Progenitor cell of endocrine pancreas (in vitro differentiated cells): ENCODE measurements around the gene KNDC1. TPM values are rescaled to one million over a fixed set of nuclear protein-coding genes. Genes with fewer than 3 reads are reported as not detected.

Experiments
- DNase-seq: peaks from one replicate; pipeline ENCODE4 v3.0.0; 2021; ENCODE audit warnings: low spot score; ENCODE audit not compliant: unreplicated experiment
- H3K27ac Mint-ChIP-seq: 2 replicates; pipeline ENCODE4 v1.8.0; 2021; ENCODE audit warnings: mild to moderate bottlenecking, moderate library complexity, mixed read lengths
- H3K27me3 Mint-ChIP-seq: 2 replicates; pipeline ENCODE4 v1.8.0; 2021; ENCODE audit warnings: mixed read lengths
- H3K36me3 Mint-ChIP-seq: 2 replicates; pipeline ENCODE4 v1.8.0; 2022; ENCODE audit warnings: mixed read lengths; ENCODE audit not compliant: insufficient read depth
- H3K4me1 Mint-ChIP-seq: 2 replicates; pipeline ENCODE4 v1.8.0; 2021; ENCODE audit warnings: low read depth, mixed read lengths
- H3K4me3 Mint-ChIP-seq: 2 replicates; pipeline ENCODE4 v1.8.0; 2021; ENCODE audit warnings: low read depth, mild to moderate bottlenecking, moderate library complexity, mixed read lengths
- H3K9me3 Mint-ChIP-seq: 2 replicates; pipeline ENCODE4 v1.8.0; 2021; ENCODE audit warnings: low read depth, mixed read lengths
- CTCF ChIP-seq: fragments of 200-600 bp; sonication (generic); IDR thresholded peaks from one replicate; pipeline ENCODE4 v1.5.0; 2021; ENCODE audit warnings: antibody characterized with exemption, mild to moderate bottlenecking; ENCODE audit not compliant: unreplicated experiment
- total RNA-seq: library from RNA; stranded (reverse); gene quantifications from 2 replicates; pipeline ENCODE4 v1.2.1, GENCODE V29; 2021

The KNDC1 gene
- total RNA-seq, 1 donor from 2014 or later: 14.2 TPM

GRCh38 chr10:133211959-133212852, 52.2 kb downstream of the KNDC1 start:
- Mint-ChIP-seq H3K36me3 (peaks cover 2% of the 10 kb centered on the region), H3K4me1 (no peaks in the 10 kb centered on the region), H3K4me3 (no peak overlapping the region), H3K9me3 (no peaks in the 10 kb centered on the region), H3K27me3 (peaks cover 10% of the 10 kb centered on the region), H3K27ac (no peak overlapping the region)
- no peak for DNase-seq
- TF ChIP-seq CTCF: no peak

- TF ChIP-seq CTCF: no peak
- Mint-ChIP-seq H3K27ac (no peak overlapping the region), H3K4me3 (no peak overlapping the region), H3K36me3 (peaks cover 2% of the 10 kb centered on the region), H3K27me3 (peaks cover 10% of the 10 kb centered on the region), H3K9me3 (no peaks in the 10 kb centered on the region), H3K4me1 (no peaks in the 10 kb centered on the region)
- no peak for DNase-seq
Observed at GRCh38 chr10:133212853-133213494, 53.0 kb downstream of the KNDC1 start.

- no peak for TF ChIP-seq CTCF
- no peaks in the 10 kb centered on the region for H3K4me1 Mint-ChIP-seq
- H3K36me3 Mint-ChIP-seq: peaks cover 2% of the 10 kb centered on the region
- no peaks in the 10 kb centered on the region for H3K9me3 Mint-ChIP-seq
- peaks cover 14% of the 10 kb centered on the region for H3K27me3 Mint-ChIP-seq
- no peak for DNase-seq
- no peak overlapping the region for H3K4me3 Mint-ChIP-seq
- no peak overlapping the region for H3K27ac Mint-ChIP-seq
Observed at GRCh38 chr10:133213641-133214467, 53.8 kb downstream of the KNDC1 start.

- DNase-seq: no peak
- Mint-ChIP-seq H3K27ac (no peak overlapping the region), H3K36me3 (peaks cover 2% of the 10 kb centered on the region), H3K27me3 (peaks cover 14% of the 10 kb centered on the region), H3K9me3 (no peaks in the 10 kb centered on the region), H3K4me3 (no peak overlapping the region), H3K4me1 (no peaks in the 10 kb centered on the region)
- TF ChIP-seq CTCF: no peak
Observed at GRCh38 chr10:133214468-133215410, 54.7 kb downstream of the KNDC1 start.
